GM12878 (cell line): ENCODE measurements around the gene TMEM236. TPM values are rescaled to one million over a fixed set of nuclear protein-coding genes. Genes with fewer than 3 reads are reported as not detected.

Experiments
- ATAC-seq: fragments of 200-7000 bp; cut with Tn5 transposase; 3 replicates; pipeline ENCODE4 v1.9.1; 2020; ENCODE audit warnings: mild to moderate bottlenecking, moderate library complexity
- BruUV-seq: library from RNA; stranded (reverse); fragments of 400-500 nt; replicated peaks from 2 replicates; lab custom pipeline; 2021; lab: Mats Ljungman, UMichigan
- CTCF ChIA-PET: fragments of 300-600 bp; sonication (Branson Sonifier 250); formaldehyde crosslinking; extraction: SDS; loops from one replicate; lab custom pipeline; 2021; ENCODE audit warnings: inconsistent platforms; lab: Yijun Ruan, JAX
- POLR2A ChIA-PET: fragments of 350-600 bp; formaldehyde crosslinking; extraction: SDS; loops from one replicate; lab custom pipeline; 2021; ENCODE audit warnings: inconsistent platforms; lab: Charles Lee
- RAD21 ChIA-PET: fragments of 300-600 bp; sonication (Branson Sonifier 250); formaldehyde crosslinking; loops from one replicate; lab custom pipeline; 2023; ENCODE audit warnings: antibody characterized with exemption; ENCODE audit not compliant: unreplicated experiment; lab: Charles Lee
- SMC1A ChIA-PET: fragments of 300-600 bp; sonication (Branson Sonifier 250); formaldehyde crosslinking; loops from one replicate; lab custom pipeline; 2023; ENCODE audit not compliant: unreplicated experiment, uncharacterized antibody; lab: Charles Lee
- DNase-seq: peaks from one replicate; pipeline ENCODE4 v3.0.0-alpha.2; 2011; ENCODE audit warnings: low read depth, low spot score
- FAIRE-seq: peaks from 3 replicates; lab custom pipeline; 2011; peaks lifted over from hg19 to GRCh38; lab: Jason Lieb, UNC
- H2AFZ ChIP-seq: 2 replicates; pipeline ENCODE4 v1.6.0; 2011; ENCODE audit warnings: low read depth, low read length, control low read depth; ENCODE audit not compliant: control insufficient read depth
- H3K27ac ChIP-seq: 2 replicates; pipeline ENCODE4 v1.5.1; 2011; ENCODE audit warnings: control low read depth; ENCODE audit not compliant: control insufficient read depth, insufficient read depth
- H3K27me3 ChIP-seq, 2 experiments: replicated peaks in 1 of 2; 2 replicates each; pipeline versions ENCODE4 v1.6.0 to v1.6.1; 2011; ENCODE audit warnings: low read length in 1 of 2; ENCODE audit not compliant: control insufficient read depth in 2 of 2, insufficient read depth in 2 of 2
- H3K36me3 ChIP-seq, 2 experiments: 2 replicates each; pipeline ENCODE4 v1.5.1; 2011; ENCODE audit warnings: low read length in 1 of 2; ENCODE audit not compliant: control insufficient read depth in 2 of 2, insufficient read depth in 2 of 2
- H3K4me1 ChIP-seq: 2 replicates; pipeline ENCODE4 v1.6.1; 2011; ENCODE audit warnings: mild to moderate bottlenecking, low read length, moderate library complexity, mixed read lengths; ENCODE audit not compliant: control insufficient read depth, insufficient read depth
- H3K4me2 ChIP-seq: 2 replicates; pipeline ENCODE4 v1.6.0; 2011; ENCODE audit warnings: control low read depth; ENCODE audit not compliant: control insufficient read depth, insufficient read depth
- H3K4me3 ChIP-seq: fragments of 200-600 bp; sonication (generic); 2 replicates; pipeline ENCODE4 v1.5.1; 2016
- H3K79me2 ChIP-seq: 2 replicates; pipeline ENCODE4 v1.6.0; 2011; ENCODE audit warnings: low read length; ENCODE audit not compliant: control insufficient read depth, insufficient read depth
- H3K9ac ChIP-seq: 2 replicates; pipeline ENCODE4 v1.8.0; 2011; ENCODE audit warnings: low read length, control low read depth, mixed read lengths; ENCODE audit not compliant: control insufficient read depth, insufficient read depth
- H3K9me3 ChIP-seq: replicated peaks from 3 replicates; pipeline ENCODE4 v1.5.1; 2011; ENCODE audit warnings: mild to moderate bottlenecking, low read length; ENCODE audit not compliant: control insufficient read depth, insufficient read depth
- H4K20me1 ChIP-seq: 2 replicates; pipeline ENCODE4 v1.6.0; 2011; ENCODE audit not compliant: control insufficient read depth, insufficient read depth
- DPF2 ChIP-seq: fragments of 450-650 bp; IDR thresholded peaks from 2 replicates; pipeline ENCODE4 v1.6.1; 2017; ENCODE audit warnings: mild to moderate bottlenecking
- EED ChIP-seq: sonication (generic); IDR thresholded peaks from 2 replicates; pipeline ENCODE4 v1.6.1; 2016; ENCODE audit warnings: antibody characterized with exemption, low read depth
- GABPA ChIP-seq: IDR thresholded peaks from 2 replicates; pipeline ENCODE4 v1.6.1; 2014; ENCODE audit warnings: antibody characterized with exemption, low read depth, mild to moderate bottlenecking, inconsistent platforms
- IKZF2 ChIP-seq, 2 experiments: fragments of 450-650 bp; IDR thresholded peaks; 2 replicates each; pipeline ENCODE4 v1.6.1; 2017; ENCODE audit warnings: mild to moderate bottlenecking in 2 of 2, moderate library complexity in 2 of 2
- JUND ChIP-seq: IDR thresholded peaks from 2 replicates; pipeline ENCODE4 v1.6.1; 2012; ENCODE audit warnings: low read depth, mild to moderate bottlenecking, low read length, improper control_type of control experiment, moderate library complexity
- LARP7 ChIP-seq: fragments of 450-650 bp; IDR thresholded peaks from 2 replicates; pipeline ENCODE4 v1.6.1; 2017; ENCODE audit warnings: mild to moderate bottlenecking
- NBN ChIP-seq: fragments of 450-650 bp; IDR thresholded peaks from 2 replicates; pipeline ENCODE4 v1.6.1; 2016
- NFIC ChIP-seq: IDR thresholded peaks from 2 replicates; pipeline ENCODE4 v1.6.1; 2012; ENCODE audit warnings: low read depth, mild to moderate bottlenecking, inconsistent platforms, low read length, moderate library complexity
- RELA ChIP-seq: fragments of 450-650 bp; IDR thresholded peaks from 2 replicates; pipeline ENCODE4 v1.8.0; 2014; ENCODE audit warnings: borderline replicate concordance; ENCODE audit not compliant: partially characterized antibody
- SMAD1 ChIP-seq: fragments of 450-650 bp; IDR thresholded peaks from 2 replicates; pipeline ENCODE4 v1.6.1; 2018; ENCODE audit warnings: mild to moderate bottlenecking, low read depth; ENCODE audit not compliant: partially characterized antibody
- SPI1 ChIP-seq: IDR thresholded peaks from 2 replicates; pipeline ENCODE4 v1.6.1; 2011; ENCODE audit warnings: low read depth, mild to moderate bottlenecking, low read length, moderate library complexity, borderline replicate concordance; ENCODE audit not compliant: insufficient read depth
- SRF ChIP-seq, 2 experiments: IDR thresholded peaks; 2 replicates each; pipeline ENCODE4 v1.6.1; 2011; ENCODE audit warnings: low read depth in 2 of 2, low read length in 2 of 2, mild to moderate bottlenecking in 1 of 2, moderate library complexity in 1 of 2
- TCF3 ChIP-seq: IDR thresholded peaks from 2 replicates; pipeline ENCODE4 v1.6.1; 2012; ENCODE audit warnings: low read depth, mild to moderate bottlenecking, low read length, borderline replicate concordance; ENCODE audit not compliant: insufficient read depth
- ZBED1 ChIP-seq: IDR thresholded peaks from 2 replicates; pipeline ENCODE4 v1.6.1; 2016; ENCODE audit warnings: borderline replicate concordance
- ZNF384 ChIP-seq: IDR thresholded peaks from 2 replicates; pipeline ENCODE4 v1.6.1; 2012; ENCODE audit warnings: low read depth, mild to moderate bottlenecking, low read length, improper control_type of control experiment, borderline replicate concordance
- WGBS: methylation state at CpG from one replicate; pipeline ENCODE4 v1.1.6; 2016; ENCODE audit warnings: low lambda C conversion rate; ENCODE audit not compliant: insufficient replicate concordance, insufficient coverage; ENCODE audit errors: missing lambda C conversion rate; 5-methylcytosine and 5-hydroxymethylcytosine counted together
- in situ Hi-C: fragments of 300-500 bp; cut with MboI; formaldehyde crosslinking; loops from 9 replicates; pipeline ENCODE4 v1.14.3; 2018; ENCODE audit warnings: mixed read lengths
- intact Hi-C: fragments of 100-400 bp; cut with micrococcal nuclease; formaldehyde crosslinking; loops from one replicate; pipeline ENCODE4 v1.14.2; 2022; ENCODE audit not compliant: unreplicated experiment
- polyA plus RNA-seq, 11 experiments: library from polyadenylated mRNA; depleted of rRNA in 4 of 11; unstranded in 6 of 11; stranded (reverse) in 5 of 11; fragments of >200 nt; fragmentation: Nextera tagmentation in 4 of 11; fragmentation: Illumina TruSeq in 1 of 11; extraction: Ambion mirVana in 4 of 11; extraction: Trizol in 1 of 11; gene quantifications; 1 replicate in 1 of 11; 2 replicates in 10 of 11; pipeline versions ENCODE4 v1.2.1 to v1.2.3, GENCODE V29; 2011 to 2016; ENCODE audit warnings: inconsistent platforms in 2 of 11, missing spikeins in 2 of 11, low read depth in 1 of 11
- total RNA-seq, 4 experiments: library from RNA; depleted of rRNA in 3 of 4; stranded (reverse); fragments of >200 nt in 3 of 4; fragmentation: Illumina TruSeq in 1 of 4; extraction: Trizol in 1 of 4; gene quantifications; 2 replicates each; pipeline versions ENCODE4 v1.2.1 to v1.2.3, GENCODE V29; 2013 to 2021
- TF ChIP-seq, protein P1 (sequence below): IDR thresholded peaks from 2 replicates; pipeline ENCODE4 v1.6.1; 2011; ENCODE audit warnings: low read depth, mild to moderate bottlenecking, low read length, moderate library complexity, borderline replicate concordance; ENCODE audit errors: extremely low read depth
- TF ChIP-seq, protein P2 (sequence below): IDR thresholded peaks from 2 replicates; pipeline ENCODE4 v1.6.1; 2012; ENCODE audit warnings: improper control_type of control experiment, low read depth, low read length; ENCODE audit not compliant: insufficient replicate concordance
- TF ChIP-seq, protein P3 (sequence below): IDR thresholded peaks from 2 replicates; pipeline ENCODE4 v1.6.1; 2011; ENCODE audit warnings: low read depth, low read length, improper control_type of control experiment, borderline replicate concordance
- TF ChIP-seq, protein P4 (sequence below): fragments of 150-350 bp; IDR thresholded peaks from 2 replicates; pipeline ENCODE4 v1.6.1; 2014; ENCODE audit warnings: mild to moderate bottlenecking, low read depth, low read length

The TMEM236 gene
- total and polyA plus RNA-seq, 10 of the 15 experiments (the other 5 are each of a cell fraction or from before 2014, with no cell fraction given) = 0.03 TPM; not detected in 9

DNA sequence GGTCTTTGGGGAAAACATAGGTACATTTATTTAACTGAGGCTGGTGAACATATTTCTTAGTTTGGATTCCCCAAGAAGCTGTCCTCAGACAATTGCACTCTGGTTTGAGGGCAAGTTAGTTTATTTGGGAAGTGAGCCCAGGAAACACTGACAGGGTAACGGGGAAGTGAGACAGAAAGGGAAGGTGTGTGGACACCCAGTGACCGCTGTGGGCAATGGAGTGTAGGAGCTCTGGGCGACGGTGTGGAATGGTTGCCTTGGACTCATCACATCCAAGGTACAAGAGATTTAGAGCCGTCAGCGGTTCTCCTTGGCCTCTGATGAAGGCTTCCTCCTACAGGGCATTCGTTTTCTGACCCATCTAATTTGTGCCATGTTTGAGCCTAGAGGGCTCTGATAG, 64.2 kb downstream of the TMEM236 start:
- no peak overlapping the region for H3K27ac ChIP-seq
- no peaks in the 10 kb centered on the region for H3K4me1 ChIP-seq
- H3K79me2 ChIP-seq = no peaks in the 10 kb centered on the region
- intact Hi-C loops = no loop called here
- BruUV-seq = no TSS peak
- H3K9me3 ChIP-seq = no peaks in the 10 kb centered on the region
- no peak for FAIRE-seq
- SMC1A ChIA-PET = no interaction called here
- ATAC-seq = no peak
- no peaks in the 10 kb centered on the region; a peak in 1 of 4 replicates for H3K27me3 ChIP-seq
- no peak for TF ChIP-seq LARP7
- no peak for TF ChIP-seq NFIC
- TF ChIP-seq EED = no peak
- TF ChIP-seq, protein P1, sequence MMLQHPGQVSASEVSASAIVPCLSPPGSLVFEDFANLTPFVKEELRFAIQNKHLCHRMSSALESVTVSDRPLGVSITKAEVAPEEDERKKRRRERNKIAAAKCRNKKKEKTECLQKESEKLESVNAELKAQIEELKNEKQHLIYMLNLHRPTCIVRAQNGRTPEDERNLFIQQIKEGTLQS = no peak
- no peak for TF ChIP-seq TCF3
- no peak for TF ChIP-seq SPI1
- TF ChIP-seq, protein P2, sequence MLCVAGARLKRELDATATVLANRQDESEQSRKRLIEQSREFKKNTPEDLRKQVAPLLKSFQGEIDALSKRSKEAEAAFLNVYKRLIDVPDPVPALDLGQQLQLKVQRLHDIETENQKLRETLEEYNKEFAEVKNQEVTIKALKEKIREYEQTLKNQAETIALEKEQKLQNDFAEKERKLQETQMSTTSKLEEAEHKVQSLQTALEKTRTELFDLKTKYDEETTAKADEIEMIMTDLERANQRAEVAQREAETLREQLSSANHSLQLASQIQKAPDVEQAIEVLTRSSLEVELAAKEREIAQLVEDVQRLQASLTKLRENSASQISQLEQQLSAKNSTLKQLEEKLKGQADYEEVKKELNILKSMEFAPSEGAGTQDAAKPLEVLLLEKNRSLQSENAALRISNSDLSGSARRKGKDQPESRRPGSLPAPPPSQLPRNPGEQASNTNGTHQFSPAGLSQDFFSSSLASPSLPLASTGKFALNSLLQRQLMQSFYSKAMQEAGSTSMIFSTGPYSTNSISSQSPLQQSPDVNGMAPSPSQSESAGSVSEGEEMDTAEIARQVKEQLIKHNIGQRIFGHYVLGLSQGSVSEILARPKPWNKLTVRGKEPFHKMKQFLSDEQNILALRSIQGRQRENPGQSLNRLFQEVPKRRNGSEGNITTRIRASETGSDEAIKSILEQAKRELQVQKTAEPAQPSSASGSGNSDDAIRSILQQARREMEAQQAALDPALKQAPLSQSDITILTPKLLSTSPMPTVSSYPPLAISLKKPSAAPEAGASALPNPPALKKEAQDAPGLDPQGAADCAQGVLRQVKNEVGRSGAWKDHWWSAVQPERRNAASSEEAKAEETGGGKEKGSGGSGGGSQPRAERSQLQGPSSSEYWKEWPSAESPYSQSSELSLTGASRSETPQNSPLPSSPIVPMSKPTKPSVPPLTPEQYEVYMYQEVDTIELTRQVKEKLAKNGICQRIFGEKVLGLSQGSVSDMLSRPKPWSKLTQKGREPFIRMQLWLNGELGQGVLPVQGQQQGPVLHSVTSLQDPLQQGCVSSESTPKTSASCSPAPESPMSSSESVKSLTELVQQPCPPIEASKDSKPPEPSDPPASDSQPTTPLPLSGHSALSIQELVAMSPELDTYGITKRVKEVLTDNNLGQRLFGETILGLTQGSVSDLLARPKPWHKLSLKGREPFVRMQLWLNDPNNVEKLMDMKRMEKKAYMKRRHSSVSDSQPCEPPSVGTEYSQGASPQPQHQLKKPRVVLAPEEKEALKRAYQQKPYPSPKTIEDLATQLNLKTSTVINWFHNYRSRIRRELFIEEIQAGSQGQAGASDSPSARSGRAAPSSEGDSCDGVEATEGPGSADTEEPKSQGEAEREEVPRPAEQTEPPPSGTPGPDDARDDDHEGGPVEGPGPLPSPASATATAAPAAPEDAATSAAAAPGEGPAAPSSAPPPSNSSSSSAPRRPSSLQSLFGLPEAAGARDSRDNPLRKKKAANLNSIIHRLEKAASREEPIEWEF = no peak
- TF ChIP-seq JUND = no peak
- no peak for TF ChIP-seq IKZF2 (IDR thresholded peaks at IDR 0.05)
- TF ChIP-seq GABPA = no peak
- no peak for TF ChIP-seq NBN
- TF ChIP-seq, protein P3, sequence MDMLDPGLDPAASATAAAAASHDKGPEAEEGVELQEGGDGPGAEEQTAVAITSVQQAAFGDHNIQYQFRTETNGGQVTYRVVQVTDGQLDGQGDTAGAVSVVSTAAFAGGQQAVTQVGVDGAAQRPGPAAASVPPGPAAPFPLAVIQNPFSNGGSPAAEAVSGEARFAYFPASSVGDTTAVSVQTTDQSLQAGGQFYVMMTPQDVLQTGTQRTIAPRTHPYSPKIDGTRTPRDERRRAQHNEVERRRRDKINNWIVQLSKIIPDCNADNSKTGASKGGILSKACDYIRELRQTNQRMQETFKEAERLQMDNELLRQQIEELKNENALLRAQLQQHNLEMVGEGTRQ = no peak
- TF ChIP-seq RELA = no peak
- TF ChIP-seq SMAD1 = no peak
- TF ChIP-seq ZNF384 = no peak
- no peak for TF ChIP-seq SRF (IDR thresholded peaks at IDR 0.05; ENCODE audit: low read depth in 2 of 2, low read length in 2 of 2)
- TF ChIP-seq ZBED1 = no peak
- TF ChIP-seq, protein P4, sequence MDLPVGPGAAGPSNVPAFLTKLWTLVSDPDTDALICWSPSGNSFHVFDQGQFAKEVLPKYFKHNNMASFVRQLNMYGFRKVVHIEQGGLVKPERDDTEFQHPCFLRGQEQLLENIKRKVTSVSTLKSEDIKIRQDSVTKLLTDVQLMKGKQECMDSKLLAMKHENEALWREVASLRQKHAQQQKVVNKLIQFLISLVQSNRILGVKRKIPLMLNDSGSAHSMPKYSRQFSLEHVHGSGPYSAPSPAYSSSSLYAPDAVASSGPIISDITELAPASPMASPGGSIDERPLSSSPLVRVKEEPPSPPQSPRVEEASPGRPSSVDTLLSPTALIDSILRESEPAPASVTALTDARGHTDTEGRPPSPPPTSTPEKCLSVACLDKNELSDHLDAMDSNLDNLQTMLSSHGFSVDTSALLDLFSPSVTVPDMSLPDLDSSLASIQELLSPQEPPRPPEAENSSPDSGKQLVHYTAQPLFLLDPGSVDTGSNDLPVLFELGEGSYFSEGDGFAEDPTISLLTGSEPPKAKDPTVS = no peak
- no peak for TF ChIP-seq DPF2
- TF ChIP-seq, all 136 proteins: peak for 0
- H3K36me3 ChIP-seq = no peaks in the 10 kb centered on the region
- ChIA-PET CTCF (no interaction called here), RAD21 (no interaction called here), POLR2A (no interaction called here)
- WGBS = 49% methylated on average over 7 of the region's 7 CpGs
- no peak overlapping the region for H3K9ac ChIP-seq
- no peak for DNase-seq
- no peak overlapping the region for H3K4me2 ChIP-seq
- no peak overlapping the region for H3K4me3 ChIP-seq
- no peaks in the 10 kb centered on the region for H4K20me1 ChIP-seq
- in situ Hi-C loops = no loop called here
- H2AFZ ChIP-seq = no peak overlapping the region
